ENCODE results near the gene TMEM190. TPM values are rescaled to one million over a fixed set of nuclear protein-coding genes. Genes with fewer than 3 reads are reported as not detected.

Gene TMEM190
- total and polyA plus RNA-seq, 9 of the 15 experiments (the other 6 are each of a cell fraction or from before 2014, with no cell fraction given) = not detected

GRCh38 chr19:55333870-55334269, 42.8 kb upstream of the TMEM190 start (continued):
- no peak for TF ChIP-seq ZNF639 (CRISPR knock-in tag; conservative IDR thresholded peaks at IDR 0.05 in 1 of 2, IDR thresholded peaks at IDR 0.05 in 1 of 2)
- TF ChIP-seq ZFP36 (IDR thresholded peaks at IDR 0.05; ENCODE audit: low read depth, low read length, partially characterized antibody) = no peak
- no peak for TF ChIP-seq MYBL2 (IDR thresholded peaks at IDR 0.05; ENCODE audit: low read depth)
- TF ChIP-seq MYBL2 (CRISPR knock-in tag; IDR thresholded peaks at IDR 0.05; ENCODE audit: borderline replicate concordance) = no peak
- TF ChIP-seq MED1 (CRISPR knock-in tag; IDR thresholded peaks at IDR 0.05; ENCODE audit: borderline replicate concordance) = no peak
- no peak for TF ChIP-seq RFX1 (IDR thresholded peaks at IDR 0.05)
- no peak for TF ChIP-seq MAX (CRISPR knock-in tag; IDR thresholded peaks at IDR 0.05)
- TF ChIP-seq TAF9B (IDR thresholded peaks at IDR 0.05; ENCODE audit: partially characterized antibody) = no peak
- no peak for TF ChIP-seq NR2C1 (IDR thresholded peaks at IDR 0.05)
- TF ChIP-seq NR2C1 (tag; IDR thresholded peaks at IDR 0.05) = 0 out of 2 replicates have a peak, but pooled peaks have one; percentile 37
- no peak for TF ChIP-seq KDM1A (IDR thresholded peaks at IDR 0.05)
- TF ChIP-seq SUPT5H (IDR thresholded peaks at IDR 0.05) = no peak
- no peak for TF ChIP-seq ZNF445 (CRISPR knock-in tag; IDR thresholded peaks at IDR 0.05; ENCODE audit: low read depth)
- no peak for TF ChIP-seq NONO (IDR thresholded peaks at IDR 0.05; ENCODE audit: low read depth in 2 of 2, low read length in 1 of 2)
- no peak for TF ChIP-seq NRF1 (conservative IDR thresholded peaks at IDR 0.05 in 1 of 2, IDR thresholded peaks at IDR 0.05 in 1 of 2)
- TF ChIP-seq DNMT1 (IDR thresholded peaks at IDR 0.05) = no peak
- no peak for TF ChIP-seq ZNF518B (CRISPR knock-in tag; IDR thresholded peaks at IDR 0.05)
- no peak for TF ChIP-seq HSF4 (CRISPR knock-in tag; IDR thresholded peaks at IDR 0.05; ENCODE audit: borderline replicate concordance)
- peak; percentile 61; the same call in 1 of the 2 replicates for TF ChIP-seq ATF7 (IDR thresholded peaks at IDR 0.05)
- peak; percentile 76 for TF ChIP-seq ATF3 (IDR thresholded peaks at IDR 0.05)
- TF ChIP-seq ATF3 (CRISPR knock-in tag; conservative IDR thresholded peaks at IDR 0.05) = no peak
- TF ChIP-seq ZNF584 (CRISPR knock-in tag; IDR thresholded peaks at IDR 0.05; ENCODE audit: low read depth) = no peak

Data from K562 (cell line).